LHCN-M2 (cell line): ENCODE measurements around the gene CACNG7. TPM values are rescaled to one million over a fixed set of nuclear protein-coding genes. Genes with fewer than 3 reads are reported as not detected.

Experiments
- DNase-seq: peaks from one replicate; pipeline ENCODE4 v3.0.0-alpha.2; 2012; ENCODE audit warnings: low read depth
- total RNA-seq: library from RNA; depleted of rRNA; stranded (reverse); fragments of >200 nt; gene quantifications from 2 replicates; pipeline ENCODE4 v1.2.3, GENCODE V29; 2014

CACNG7 gene
- total RNA-seq, 1 experiment from 2014 or later: 0.23 TPM

DNA sequence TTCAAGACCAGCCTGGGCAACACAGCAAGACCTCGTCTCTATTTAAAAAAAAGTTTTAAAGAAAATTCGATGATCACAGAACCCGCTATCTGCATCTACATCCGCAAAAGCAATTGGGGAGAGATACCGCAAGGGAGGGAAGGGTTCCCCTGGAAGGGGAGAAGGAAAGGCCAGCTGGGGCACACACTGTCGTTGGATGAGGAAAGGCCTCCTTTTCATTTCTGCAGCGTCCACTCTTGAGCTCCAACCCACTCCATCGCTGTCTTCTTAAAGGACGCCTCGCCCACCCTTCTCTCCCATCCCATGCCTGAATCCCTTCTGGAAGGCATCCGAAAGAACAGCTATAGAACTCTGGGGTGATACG lies 30.3 kb upstream of the CACNG7 start:
- DNase-seq: no peak

DNA sequence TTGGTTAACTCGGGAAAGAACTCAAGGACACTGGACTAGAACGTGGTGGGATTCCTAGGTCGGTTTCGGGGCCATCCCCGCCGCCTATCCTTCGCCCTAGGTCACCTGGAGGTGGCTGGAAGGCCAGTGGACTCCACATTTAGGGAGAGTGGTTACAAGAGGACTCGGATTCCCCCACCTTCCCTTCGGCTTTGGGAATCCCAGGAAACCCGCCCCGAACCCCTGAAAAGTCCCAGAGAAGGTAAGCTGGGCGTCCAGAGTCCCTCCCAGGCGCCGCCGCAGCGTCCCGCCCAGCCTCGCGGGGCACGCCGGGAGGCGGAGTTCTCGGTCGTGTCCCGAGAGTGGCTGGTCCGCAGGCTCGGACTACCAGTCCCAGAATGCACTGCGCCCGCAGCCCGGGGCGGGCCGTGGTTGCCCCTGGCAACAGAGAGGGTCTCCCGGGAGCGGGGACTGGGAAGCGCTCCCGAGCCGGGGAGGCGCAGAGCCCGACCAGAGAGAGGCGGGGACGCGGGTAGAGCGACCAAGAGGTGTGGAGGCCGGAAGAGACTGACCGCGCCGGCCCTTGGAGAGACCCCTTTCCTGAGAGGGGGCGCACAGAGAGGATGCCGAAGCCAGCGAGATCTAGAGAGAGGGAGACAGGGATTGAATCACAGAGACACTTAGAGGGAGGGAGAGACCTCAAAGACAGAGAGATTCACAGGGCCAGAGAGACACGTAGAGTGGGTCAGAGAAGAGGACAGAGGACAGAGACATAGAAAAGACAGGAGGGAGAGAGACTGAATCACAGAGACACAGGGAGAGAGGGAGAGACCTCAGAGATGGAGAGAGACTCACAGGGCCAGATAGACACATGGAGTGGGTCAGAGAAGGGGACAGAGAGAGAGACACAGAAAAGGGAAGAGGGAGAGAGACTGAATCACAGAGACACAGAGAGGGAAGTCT lies 29.7 kb upstream of the CACNG7 start:
- DNase-seq: peak; percentile 88

DNA sequence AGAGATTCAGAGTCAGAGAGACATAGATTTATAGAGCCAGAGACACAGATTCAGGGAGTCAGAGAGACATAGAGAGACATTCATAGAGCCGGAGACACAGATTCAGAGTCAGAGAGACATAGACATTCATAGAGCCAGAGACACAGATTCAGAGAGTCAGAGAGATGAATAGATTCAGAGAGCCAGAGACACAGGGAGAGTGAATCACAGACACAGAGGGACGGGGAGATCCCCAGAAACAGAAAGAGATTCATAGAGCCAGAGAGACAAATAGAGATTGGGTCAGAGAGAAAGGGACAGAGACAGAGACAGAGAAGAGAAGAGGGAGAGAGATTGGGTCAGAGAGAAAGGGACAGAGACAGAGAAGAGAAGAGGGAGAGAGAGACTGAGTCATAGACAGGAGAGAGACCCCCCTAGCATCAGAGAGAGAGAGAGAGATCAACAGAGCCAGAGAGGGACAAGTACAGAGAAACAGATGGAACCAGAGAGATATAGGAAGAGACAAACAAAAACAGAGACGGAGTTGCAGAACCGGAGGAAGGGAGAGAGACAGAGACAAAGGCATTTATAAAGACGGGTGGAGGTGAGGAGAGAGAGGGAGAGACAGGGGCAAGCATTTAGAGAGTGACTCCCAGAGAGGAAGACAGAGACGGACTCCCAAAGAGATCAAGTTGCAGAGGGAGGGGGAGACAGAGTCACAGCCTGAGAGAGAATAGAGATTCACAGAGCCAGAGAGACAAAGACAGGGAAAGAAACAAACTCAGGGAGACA lies 28.2 kb upstream of the CACNG7 start:
- DNase-seq: no peak

DNA sequence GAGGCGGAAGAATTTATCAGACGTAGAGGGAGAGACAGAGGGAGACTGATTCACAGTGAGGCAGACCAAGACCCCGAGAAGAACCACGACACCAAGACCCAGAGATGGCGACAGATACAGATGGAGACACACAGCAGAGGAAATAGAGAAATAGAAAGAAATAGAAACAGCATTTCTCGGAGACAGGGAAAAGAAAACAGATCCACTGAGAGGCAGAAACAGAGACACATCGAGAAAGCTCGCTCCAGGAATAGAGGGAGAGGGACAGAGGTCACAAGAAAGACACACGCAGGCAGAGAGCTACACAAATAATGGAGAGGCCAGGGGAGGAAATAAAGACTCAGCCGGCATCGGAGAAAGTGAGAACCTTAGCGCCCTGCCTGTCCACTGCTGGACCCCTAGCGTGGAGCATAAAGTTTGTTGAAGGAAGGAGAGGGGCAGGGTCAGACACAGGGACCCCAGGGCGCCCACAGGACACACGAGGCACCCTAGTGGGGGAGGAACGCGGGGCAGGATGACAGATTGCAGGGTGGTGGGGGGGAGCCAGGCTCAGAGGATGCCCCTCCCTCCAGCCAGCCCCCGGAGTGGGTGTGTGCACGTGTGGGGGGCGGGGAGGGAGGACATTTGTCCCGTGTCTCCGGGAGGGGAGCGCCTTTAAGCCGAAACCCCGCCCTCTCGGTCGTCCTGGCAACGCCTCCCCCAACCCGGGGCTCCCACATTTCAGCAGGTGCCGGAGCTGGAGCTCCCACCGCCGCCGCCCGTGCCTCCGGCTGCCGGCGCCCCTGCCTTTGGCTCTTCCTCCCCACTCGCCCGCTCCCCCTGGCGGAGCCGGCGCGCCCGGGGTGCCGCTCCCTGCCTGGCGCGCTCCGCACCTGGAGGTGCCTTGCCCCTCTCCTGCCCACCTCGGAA lies 27.3 kb upstream of the CACNG7 start, which contains the start of gene PRKCG:
TSS of gene PRKCG (plus strand) at position 716 of the 909 bp plus-strand sequence. CDS start 298 bp downstream, outside the sequence.
- DNase-seq: peak; percentile 9

DNA sequence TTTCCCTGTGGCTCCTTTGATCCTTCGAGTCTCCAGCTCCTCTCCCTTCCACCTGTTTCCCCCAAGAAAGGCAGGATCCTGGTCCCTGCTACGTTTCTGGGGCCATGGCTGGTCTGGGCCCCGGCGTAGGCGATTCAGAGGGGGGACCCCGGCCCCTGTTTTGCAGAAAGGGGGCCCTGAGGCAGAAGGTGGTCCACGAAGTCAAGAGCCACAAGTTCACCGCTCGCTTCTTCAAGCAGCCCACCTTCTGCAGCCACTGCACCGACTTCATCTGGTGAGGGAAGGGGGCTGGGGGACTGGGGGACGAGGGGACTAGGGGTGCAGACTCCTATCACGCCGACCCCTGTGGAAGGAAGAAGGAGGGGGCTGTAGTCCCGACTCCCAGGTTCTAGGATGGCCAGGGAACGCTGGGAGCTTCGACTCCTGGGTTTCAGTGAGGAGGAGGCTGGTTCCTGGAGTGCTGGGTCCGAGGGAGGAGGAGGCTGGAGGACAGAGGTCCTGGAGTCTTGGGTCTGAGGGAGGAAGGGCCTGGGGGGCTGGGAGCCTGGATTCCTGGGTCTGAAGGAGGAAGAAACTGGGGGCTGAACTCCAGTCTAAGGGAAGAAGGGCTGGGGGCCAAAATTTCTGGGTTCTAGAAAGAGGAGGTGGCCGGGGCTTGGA lies 26.6 kb upstream of the CACNG7 start:
- DNase-seq: no peak

DNA sequence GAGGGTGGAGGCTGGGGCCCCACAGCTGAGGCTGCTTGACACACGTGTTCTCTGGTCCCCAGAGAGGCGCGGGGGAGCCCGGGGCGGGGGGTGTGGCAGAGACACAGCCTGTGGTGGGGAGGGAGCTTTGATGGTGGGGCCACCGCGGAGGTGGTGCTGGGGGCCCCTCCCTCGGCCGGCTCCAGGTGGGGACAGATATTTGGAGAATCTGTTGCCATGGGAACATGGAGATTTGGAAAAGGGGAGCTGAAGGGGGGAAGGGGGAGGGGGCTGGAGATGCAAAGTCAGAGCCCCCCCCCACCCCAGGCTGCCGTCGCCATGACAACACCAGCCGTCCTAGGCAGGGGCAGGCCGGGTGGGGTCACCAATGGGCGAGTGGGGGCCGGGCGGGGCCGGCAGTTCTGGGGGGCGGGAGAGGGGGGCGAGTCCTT lies 25.8 kb upstream of the CACNG7 start:
- DNase-seq: no peak

DNA sequence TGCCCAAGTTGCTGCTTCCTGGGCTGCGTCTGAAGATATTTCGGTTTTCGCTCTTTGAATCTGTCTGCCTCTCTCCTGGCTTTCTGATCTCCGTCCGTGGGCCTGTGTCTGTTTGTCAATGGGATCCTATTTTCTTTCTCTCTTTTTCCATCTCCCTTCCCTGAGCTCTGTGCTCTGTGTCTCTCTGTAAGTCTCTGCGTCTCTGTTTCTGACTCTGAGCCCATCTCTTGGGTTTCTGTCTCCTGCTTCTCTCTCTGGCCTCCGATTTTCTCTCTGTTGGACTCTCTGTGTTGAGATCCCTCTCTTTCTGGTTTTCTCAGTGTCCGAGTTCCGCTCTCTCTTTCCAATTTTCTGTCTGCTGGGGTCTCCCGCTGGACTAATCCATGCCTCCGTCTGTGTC lies 25.3 kb upstream of the CACNG7 start:
- DNase-seq: no peak

DNA sequence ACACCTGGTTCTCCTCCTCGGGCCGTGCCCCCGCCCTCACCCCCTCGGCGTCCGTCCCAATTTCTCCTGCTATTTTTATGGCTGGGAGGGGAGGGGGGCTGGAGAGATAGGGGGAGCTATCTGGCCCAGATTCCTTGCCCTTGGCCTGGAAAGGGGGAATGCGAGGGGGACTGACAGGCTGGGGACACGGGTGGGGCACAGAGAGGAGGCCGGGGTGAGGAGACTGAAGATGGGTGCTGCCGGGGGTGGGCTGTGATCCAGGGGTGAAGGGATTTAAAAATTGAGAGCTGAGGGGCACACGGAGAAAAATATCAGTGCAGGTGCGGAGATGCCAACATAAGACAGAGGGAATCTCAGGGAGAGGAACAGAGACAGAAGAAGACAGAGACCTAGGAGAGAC lies 24.8 kb upstream of the CACNG7 start:
- no peak for DNase-seq

DNA sequence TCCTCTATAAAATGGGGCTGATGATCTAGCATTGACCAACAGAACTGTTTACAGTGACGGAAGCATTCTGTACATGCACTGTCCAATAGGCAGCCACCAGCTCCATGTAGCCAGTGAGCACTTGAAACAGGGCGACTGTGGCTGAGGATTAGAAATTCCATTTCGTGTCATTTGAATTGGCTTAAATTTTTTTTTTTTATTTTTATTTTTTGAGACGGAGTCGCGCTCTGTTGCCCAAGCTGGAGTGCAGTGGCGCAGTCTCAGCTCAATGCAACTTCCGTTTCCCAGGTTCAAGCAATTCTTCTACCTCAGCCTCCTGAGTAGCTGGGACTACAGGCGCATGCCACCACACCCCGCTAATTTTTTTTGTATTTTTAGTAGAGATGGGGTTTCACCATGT lies 24.0 kb upstream of the CACNG7 start:
- DNase-seq: no peak

DNA sequence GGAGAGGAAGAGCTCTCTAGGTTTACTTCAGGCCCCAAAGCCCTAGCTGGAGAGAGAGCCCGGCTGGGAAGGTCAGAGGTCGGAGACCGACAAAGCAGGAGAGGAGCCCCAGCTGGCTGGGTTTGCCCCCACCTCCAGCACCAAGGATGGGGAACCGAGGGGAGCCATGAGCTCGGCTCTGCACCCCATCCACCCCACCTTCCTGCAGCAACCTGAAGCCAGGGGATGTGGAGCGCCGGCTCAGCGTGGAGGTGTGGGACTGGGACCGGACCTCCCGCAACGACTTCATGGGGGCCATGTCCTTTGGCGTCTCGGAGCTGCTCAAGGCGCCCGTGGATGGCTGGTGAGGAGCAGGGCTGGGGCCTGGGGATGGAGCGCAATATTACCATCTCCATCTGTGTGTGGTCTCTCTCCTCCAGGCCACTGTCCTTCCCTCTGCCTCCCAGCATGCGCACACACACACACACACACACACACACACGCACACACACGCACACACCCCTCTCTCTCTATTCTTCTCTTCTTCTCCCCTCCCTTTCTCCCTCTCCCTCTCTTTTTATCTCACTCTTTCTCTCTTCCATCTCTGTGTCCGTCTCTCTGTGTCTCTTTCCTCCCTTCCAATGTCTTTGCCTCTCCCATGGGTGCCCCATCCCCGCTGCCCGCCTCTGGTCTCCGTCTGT lies 16.6 kb upstream of the CACNG7 start:
- DNase-seq: no peak

DNA sequence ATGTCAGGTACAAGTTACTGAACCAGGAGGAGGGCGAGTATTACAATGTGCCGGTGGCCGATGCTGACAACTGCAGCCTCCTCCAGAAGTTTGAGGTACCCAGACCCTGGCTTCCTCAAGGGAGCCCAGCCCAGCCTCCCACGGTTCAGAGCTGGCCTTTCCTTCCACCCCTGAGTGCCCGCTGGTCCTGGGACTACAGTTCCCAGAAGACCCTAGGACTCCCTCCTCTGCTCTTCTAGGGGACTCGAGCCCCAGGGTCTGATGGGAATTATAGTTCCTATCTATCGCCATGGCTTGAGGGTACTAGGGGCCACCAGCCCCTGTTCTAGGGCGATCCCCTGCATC lies 16.1 kb upstream of the CACNG7 start:
- no peak for DNase-seq

DNA sequence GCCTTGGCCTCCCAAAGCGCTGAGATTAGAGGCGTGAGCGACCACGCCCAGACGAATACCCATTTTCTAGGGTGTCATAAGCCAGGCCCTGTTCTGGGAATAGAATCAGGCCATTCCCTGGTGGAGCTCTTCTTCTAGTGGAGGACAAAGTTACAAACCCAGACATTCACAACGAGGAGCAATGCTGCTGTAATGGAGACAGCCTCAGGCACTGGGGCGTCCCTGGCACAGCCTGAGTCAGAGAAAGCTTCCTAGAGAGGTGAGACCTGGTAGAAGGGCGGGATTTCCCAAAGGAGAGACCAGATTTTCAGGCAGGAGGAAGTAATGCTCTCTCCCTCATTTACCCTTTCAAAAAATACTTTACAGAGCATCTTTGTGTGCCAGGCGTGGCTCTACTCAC lies 14.4 kb upstream of the CACNG7 start:
- no peak for DNase-seq

DNA sequence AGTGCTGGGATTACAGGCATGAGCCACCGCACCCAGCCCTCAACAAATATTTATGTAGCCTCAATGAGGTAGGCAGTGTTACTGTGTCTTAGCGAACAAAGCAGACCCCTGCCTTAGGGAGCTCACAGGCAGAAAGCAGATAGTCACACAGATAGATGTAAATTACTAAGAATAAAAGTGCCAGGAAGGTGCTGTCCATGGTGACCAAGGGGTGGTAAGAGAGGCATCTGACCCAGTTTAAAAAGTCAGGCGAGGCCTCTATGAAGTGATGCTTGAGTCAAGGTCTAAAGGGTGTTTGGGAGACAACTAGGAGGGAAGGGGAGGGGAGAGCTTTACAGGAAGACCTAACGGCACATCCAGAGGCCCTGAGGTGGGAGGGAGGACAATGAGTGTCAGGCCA lies 12.4 kb upstream of the CACNG7 start:
- no peak for DNase-seq

DNA sequence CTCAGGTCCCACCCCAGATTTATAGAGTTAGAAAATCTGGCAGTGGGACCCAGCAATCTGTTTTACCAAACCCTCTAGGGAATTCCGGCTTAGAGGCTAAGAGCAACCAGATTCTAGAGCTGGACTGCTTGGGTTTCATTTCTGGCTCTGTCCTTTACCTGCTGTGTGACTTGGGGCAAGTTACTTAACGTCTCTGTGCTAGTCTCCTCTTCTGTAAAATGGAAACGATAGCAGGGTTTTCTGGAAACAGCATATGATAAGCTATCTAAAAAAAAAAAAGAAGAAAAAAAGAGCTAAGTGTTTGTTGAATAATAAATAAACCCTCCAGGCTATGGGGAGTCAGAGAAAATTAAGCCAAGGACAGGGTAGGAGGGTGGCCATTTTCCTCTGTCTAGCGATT lies 11.6 kb upstream of the CACNG7 start:
- no peak for DNase-seq

DNA sequence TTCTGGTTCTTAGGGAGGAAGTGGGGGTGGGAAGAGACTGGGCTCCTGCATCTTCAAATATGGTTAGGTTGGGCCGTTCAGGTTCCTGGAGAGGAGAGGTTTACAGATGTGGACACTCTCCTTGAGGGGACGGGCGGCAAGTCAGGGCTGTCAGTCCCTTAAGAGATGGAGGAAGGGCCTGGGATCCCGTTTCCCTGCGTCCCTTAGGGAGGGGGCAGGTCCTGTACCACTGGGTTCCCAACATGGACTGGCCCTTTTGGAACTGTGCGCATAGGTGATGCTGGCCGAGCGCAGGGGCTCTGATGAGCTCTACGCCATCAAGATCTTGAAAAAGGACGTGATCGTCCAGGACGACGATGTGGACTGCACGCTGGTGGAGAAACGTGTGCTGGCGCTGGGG lies 10.9 kb upstream of the CACNG7 start:
- DNase-seq: no peak

DNA sequence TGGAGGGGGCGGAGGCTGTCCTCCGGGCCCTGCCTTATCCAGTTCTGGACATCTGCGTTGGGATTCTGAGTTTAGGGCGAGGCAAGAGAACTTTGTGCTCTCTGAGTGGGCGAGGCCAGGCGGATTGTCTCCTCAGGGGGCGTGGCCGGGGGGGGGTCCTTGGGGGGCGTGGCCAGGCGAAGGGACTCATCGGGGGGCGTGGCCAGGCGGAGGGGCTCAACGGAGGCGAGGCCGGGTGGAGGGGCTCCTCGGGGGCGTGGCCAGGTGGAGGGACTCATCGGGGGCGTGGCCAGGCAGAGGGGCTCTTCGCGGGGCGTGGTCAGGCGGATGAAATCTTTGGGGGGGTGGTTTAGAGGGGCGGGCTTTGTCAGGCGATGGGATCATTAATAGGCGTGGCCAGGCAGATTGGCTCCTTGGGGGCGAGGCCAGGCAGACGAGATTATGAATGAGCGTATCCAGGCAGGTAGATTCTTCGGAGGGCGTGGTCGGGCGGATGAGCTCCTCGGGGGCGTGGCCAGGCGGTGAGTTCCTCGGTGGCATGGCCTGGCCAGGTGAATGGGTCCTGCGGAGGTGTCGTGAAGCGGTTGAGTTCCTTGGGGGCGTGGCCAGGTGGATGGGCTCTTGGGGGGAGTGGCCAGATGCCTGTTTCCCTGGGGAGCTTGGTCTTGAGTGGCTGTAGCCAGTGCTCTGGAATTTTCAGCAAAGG lies 10.3 kb upstream of the CACNG7 start:
- DNase-seq: no peak

DNA sequence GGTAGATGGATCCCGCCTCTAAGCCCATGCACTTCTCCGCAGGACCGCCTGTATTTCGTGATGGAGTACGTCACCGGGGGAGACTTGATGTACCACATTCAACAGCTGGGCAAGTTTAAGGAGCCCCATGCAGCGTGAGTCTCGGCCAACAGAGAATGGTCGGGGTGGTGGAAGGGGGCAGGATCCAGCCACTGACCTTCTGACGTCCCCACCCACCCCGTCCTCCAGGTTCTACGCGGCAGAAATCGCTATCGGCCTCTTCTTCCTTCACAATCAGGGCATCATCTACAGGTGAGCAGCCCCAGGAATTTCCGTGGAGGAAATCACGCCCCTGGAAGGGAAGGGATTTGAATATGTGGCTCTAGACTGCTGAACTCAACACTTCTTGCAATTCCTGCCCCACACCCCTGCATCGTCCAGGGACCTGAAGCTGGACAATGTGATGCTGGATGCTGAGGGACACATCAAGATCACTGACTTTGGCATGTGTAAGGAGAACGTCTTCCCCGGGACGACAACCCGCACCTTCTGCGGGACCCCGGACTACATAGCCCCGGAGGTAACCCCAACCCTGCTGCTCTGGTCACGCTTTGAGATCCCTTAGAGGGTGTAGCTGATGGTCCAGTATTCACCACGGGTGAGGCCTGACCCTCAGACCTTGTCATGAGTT lies 8.8 kb upstream of the CACNG7 start:
- DNase-seq: no peak

DNA sequence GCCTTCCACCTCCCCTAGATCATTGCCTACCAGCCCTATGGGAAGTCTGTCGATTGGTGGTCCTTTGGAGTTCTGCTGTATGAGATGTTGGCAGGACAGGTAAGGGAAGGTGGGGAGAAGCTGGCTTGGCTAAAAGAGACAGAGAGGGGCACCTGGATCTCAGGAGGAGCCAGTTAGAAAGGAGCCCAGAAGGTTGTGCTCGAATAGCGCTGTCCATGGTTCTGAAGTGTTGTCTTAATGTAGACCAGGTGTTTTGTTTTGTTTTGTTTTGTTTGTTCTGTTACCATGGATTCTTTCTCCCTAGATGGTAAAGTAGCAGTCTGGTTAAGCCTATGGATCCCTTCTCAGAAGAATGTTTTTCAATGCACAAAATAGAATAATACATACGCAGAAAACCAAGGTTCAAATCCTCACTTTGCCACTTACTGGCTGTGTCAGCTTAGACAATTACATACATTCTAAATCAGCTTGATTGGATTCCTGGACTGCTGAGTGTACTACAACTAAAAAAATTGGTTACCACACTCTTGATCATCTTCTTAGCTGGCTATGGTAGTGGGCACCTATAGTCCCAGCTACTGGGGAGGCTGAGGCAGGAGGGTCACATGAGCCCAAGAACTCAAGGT lies 5.9 kb upstream of the CACNG7 start:
- no peak for DNase-seq

DNA sequence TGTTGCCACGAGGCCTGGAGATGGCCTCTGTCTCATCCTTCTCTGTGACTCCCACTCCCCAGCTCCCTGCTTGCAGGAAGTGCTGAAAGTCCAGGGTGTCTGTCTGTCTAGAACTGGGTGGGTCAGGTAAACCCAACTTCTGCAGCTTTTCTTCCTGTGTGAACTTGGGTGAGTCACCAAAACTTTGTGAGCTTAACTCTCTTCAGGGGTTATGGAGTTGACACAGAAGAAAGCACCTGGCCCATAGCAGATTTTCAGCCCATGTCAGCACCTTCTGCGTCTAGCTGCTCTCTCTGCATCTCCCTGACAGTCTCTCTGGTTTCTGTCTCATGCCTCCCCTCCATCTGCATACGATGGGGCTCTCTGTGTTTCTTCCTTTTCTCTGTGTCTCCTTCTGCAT lies 4.2 kb upstream of the CACNG7 start:
- DNase-seq: no peak
